HCT116 (cell line): ENCODE data around the gene CYP2A6. TPM values are rescaled to one million over a fixed set of nuclear protein-coding genes. Genes with fewer than 3 reads are reported as not detected.
"Not testable (repeated sequence)": the region's sequence is repeated elsewhere in the genome, so short reads cannot be mapped to it uniquely, and the experiment has no call there.

ENCODE experiments used
- ATAC-seq: fragments of 200-7000 bp; cut with Tn5 transposase; 2 replicates; pipeline ENCODE4 v1.9.1; 2020; ENCODE audit warnings: mild to moderate bottlenecking, moderate library complexity
- BruUV-seq: library from RNA; stranded (reverse); fragments of 400-500 nt; replicated peaks from 2 replicates; lab custom pipeline; 2021; lab: Mats Ljungman, UMichigan
- CTCF ChIA-PET: fragments of 300-600 bp; sonication (Branson Sonifier 250); formaldehyde crosslinking; loops from one replicate; lab custom pipeline; 2021; ENCODE audit warnings: antibody characterized with exemption; lab: Charles Lee
- POLR2A ChIA-PET: fragments of 300-600, 350-600 bp; sonication (Branson Sonifier 250); formaldehyde crosslinking; loops from one replicate; lab custom pipeline; 2021; ENCODE audit warnings: antibody characterized with exemption; lab: Charles Lee
- RAD21 ChIA-PET, 2 experiments: fragments of 300-600 bp; sonication (Branson Sonifier 250); formaldehyde crosslinking; loops; one replicate each; lab custom pipeline; 2023; ENCODE audit warnings: low total read pairs in 2 of 2; ENCODE audit not compliant: uncharacterized antibody in 2 of 2, unreplicated experiment in 2 of 2, low non-redundant PET in 1 of 2; lab: Charles Lee
- DNase-seq: peaks from one replicate; pipeline ENCODE4 v3.0.0-alpha.2; 2010; ENCODE audit warnings: low read depth, low spot score
- H2AFZ ChIP-seq: fragments of 200-600 bp; shearing (Covaris generic), sonication (generic); 2 replicates; pipeline ENCODE4 v1.6.1; 2017; ENCODE audit warnings: low read depth, mixed run types, mixed read lengths, antibody characterized with exemption, low read length; ENCODE audit not compliant: poor library complexity, severe bottlenecking
- H3K27ac ChIP-seq: 2 replicates; pipeline ENCODE4 v1.5.1; 2012; ENCODE audit warnings: low read depth, low read length
- H3K27me3 ChIP-seq: fragments of 200-600 bp; sonication (generic); 2 replicates; pipeline ENCODE4 v1.6.1; 2016; ENCODE audit warnings: mixed run types, low read length, mixed read lengths; ENCODE audit not compliant: insufficient read depth
- H3K36me3 ChIP-seq, 2 experiments: fragments of 200-500 bp in 1 of 2; fragments of 200-600 bp in 1 of 2; sonication (Bioruptor generic) in 1 of 2; sonication (generic) in 1 of 2; 2 replicates each; pipeline versions ENCODE4 v1.5.1 to v1.6.1; 2014 to 2016; ENCODE audit warnings: low read length in 2 of 2, inconsistent platforms in 1 of 2, mixed read lengths in 1 of 2, mixed run types in 1 of 2; ENCODE audit not compliant: insufficient read depth in 2 of 2, control insufficient read depth in 1 of 2
- H3K4me1 ChIP-seq, 2 experiments: fragments of 200-600 bp in 1 of 2; sonication (generic) in 1 of 2; 2 replicates each; pipeline versions ENCODE4 v1.5.1 to v1.6.1; 2012 to 2017; ENCODE audit warnings: low read length in 2 of 2, inconsistent platforms in 1 of 2, mild to moderate bottlenecking in 1 of 2, mixed read lengths in 1 of 2, mixed run types in 1 of 2, moderate library complexity in 1 of 2; ENCODE audit not compliant: insufficient read depth in 2 of 2, control insufficient read depth in 1 of 2
- H3K4me2 ChIP-seq: fragments of 200-600 bp; sonication (generic); 2 replicates; pipeline ENCODE4 v1.6.1; 2017; ENCODE audit warnings: mixed run types, low read length, mixed read lengths
- H3K4me3 ChIP-seq, 2 experiments: fragments of 200-600 bp in 1 of 2; sonication (generic) in 1 of 2; replicated peaks in 1 of 2; 2 replicates each; pipeline ENCODE4 v1.5.1; 2011 to 2016; ENCODE audit warnings: low read length in 2 of 2, control low read depth in 1 of 2, low read depth in 1 of 2, mild to moderate bottlenecking in 1 of 2, mixed read lengths in 1 of 2, mixed run types in 1 of 2
- H3K79me2 ChIP-seq: fragments of 200-600 bp; sonication (generic); 2 replicates; pipeline ENCODE4 v1.6.1; 2017; ENCODE audit warnings: mild to moderate bottlenecking, mixed run types, low read length, moderate library complexity, mixed read lengths; ENCODE audit not compliant: insufficient read depth
- H3K9ac ChIP-seq: fragments of 200-600 bp; sonication (generic); 2 replicates; pipeline ENCODE4 v1.6.1; 2016; ENCODE audit warnings: low read length, mixed read lengths
- H3K9me2 ChIP-seq: fragments of 200-600 bp; sonication (generic), shearing (Covaris generic); 2 replicates; pipeline ENCODE4 v1.6.1; 2017; ENCODE audit warnings: mixed run types, mild to moderate bottlenecking, moderate library complexity; ENCODE audit not compliant: insufficient read depth
- H3K9me3 ChIP-seq, 2 experiments: fragments of 200-500 bp in 1 of 2; fragments of 200-600 bp in 1 of 2; sonication (Bioruptor generic) in 1 of 2; sonication (generic) in 1 of 2; 2 replicates each; pipeline ENCODE4 v1.6.1; 2014 to 2017; ENCODE audit warnings: low read length in 2 of 2, mixed read lengths in 2 of 2, inconsistent platforms in 1 of 2, low read depth in 1 of 2, mild to moderate bottlenecking in 1 of 2, mixed run types in 1 of 2, moderate library complexity in 1 of 2; ENCODE audit not compliant: control insufficient read depth in 1 of 2, insufficient read depth in 1 of 2
- H4K20me1 ChIP-seq: fragments of 200-600 bp; sonication (generic), shearing (Covaris generic); 2 replicates; pipeline ENCODE4 v1.6.1; 2017; ENCODE audit warnings: mixed run types, mild to moderate bottlenecking, moderate library complexity; ENCODE audit not compliant: insufficient read depth
- CEBPB ChIP-seq: IDR thresholded peaks from 2 replicates; pipeline ENCODE4 v1.6.1; 2012; ENCODE audit warnings: low read depth
- ELF1 ChIP-seq: IDR thresholded peaks from 2 replicates; pipeline ENCODE4 v1.6.1; 2012; ENCODE audit warnings: low read depth, borderline replicate concordance
- EZH2 ChIP-seq: fragments of 200-600 bp; sonication (generic); IDR thresholded peaks from 2 replicates; pipeline ENCODE4 v1.6.1; 2017; ENCODE audit warnings: antibody characterized with exemption, mixed run types
- EZH2phosphoT487 ChIP-seq: fragments of 200-600 bp; IDR thresholded peaks from 2 replicates; pipeline ENCODE4 v1.6.1; 2018; ENCODE audit warnings: antibody characterized with exemption, borderline replicate concordance
- FOSL1 ChIP-seq: IDR thresholded peaks from 2 replicates; pipeline ENCODE4 v1.6.1; 2012; ENCODE audit warnings: low read depth
- JUND ChIP-seq: IDR thresholded peaks from 2 replicates; pipeline ENCODE4 v1.6.1; 2012
- POLR2AphosphoS5 ChIP-seq: IDR thresholded peaks from 2 replicates; pipeline ENCODE4 v1.6.1; 2011; ENCODE audit warnings: mild to moderate bottlenecking, low read depth, low read length, moderate library complexity
- RAD21 ChIP-seq: IDR thresholded peaks from 2 replicates; pipeline ENCODE4 v1.6.1; 2012; ENCODE audit warnings: low read depth, mild to moderate bottlenecking
- SIN3A ChIP-seq: IDR thresholded peaks from 2 replicates; pipeline ENCODE4 v1.6.1; 2012; ENCODE audit warnings: low read depth
- SP1 ChIP-seq: IDR thresholded peaks from 2 replicates; pipeline ENCODE4 v1.6.1; 2012; ENCODE audit warnings: low read depth
- SRF ChIP-seq: IDR thresholded peaks from 2 replicates; pipeline ENCODE4 v1.6.1; 2012; ENCODE audit warnings: low read depth
- YY1 ChIP-seq: IDR thresholded peaks from 2 replicates; pipeline ENCODE4 v1.6.1; 2011; ENCODE audit warnings: low read length, low read depth, moderate library complexity, mild to moderate bottlenecking; ENCODE audit not compliant: insufficient replicate concordance; ENCODE audit errors: extremely low read depth
- ZNF274 ChIP-seq: fragments of 200-500 bp; sonication (Bioruptor generic); IDR thresholded peaks from 2 replicates; pipeline ENCODE4 v1.6.1; 2014; ENCODE audit warnings: mild to moderate bottlenecking, low read depth, low read length, inconsistent platforms
- intact Hi-C: fragments of 100-400 bp; cut with micrococcal nuclease; formaldehyde crosslinking; loops from 2 replicates; pipeline ENCODE4 v1.10.0; 2022
- total RNA-seq: library from RNA; stranded (reverse); gene quantifications from one replicate; pipeline ENCODE4 v1.2.1, GENCODE V29; 2021; ENCODE audit not compliant: unreplicated experiment
- TF ChIP-seq, protein P1 (sequence below), 3 experiments: fragments of 200-600 bp in 1 of 3; sonication (generic) in 1 of 3; IDR thresholded peaks in 2 of 3; conservative IDR thresholded peaks in 1 of 3; 2 replicates each; pipeline ENCODE4 v1.5.1; 2012 to 2017; ENCODE audit warnings: low read depth in 2 of 3, low read length in 2 of 3, antibody characterized with exemption in 1 of 3, borderline replicate concordance in 1 of 3, control low read depth in 1 of 3, mild to moderate bottlenecking in 1 of 3, mixed read lengths in 1 of 3, mixed run types in 1 of 3, moderate library complexity in 1 of 3; ENCODE audit not compliant: insufficient read depth in 1 of 3
- TF ChIP-seq, protein P2 (sequence below): IDR thresholded peaks from 2 replicates; pipeline ENCODE4 v1.6.1; 2012

Gene CYP2A6
- total RNA-seq, 1 experiment from 2014 or later = 0.57 TPM

DNA sequence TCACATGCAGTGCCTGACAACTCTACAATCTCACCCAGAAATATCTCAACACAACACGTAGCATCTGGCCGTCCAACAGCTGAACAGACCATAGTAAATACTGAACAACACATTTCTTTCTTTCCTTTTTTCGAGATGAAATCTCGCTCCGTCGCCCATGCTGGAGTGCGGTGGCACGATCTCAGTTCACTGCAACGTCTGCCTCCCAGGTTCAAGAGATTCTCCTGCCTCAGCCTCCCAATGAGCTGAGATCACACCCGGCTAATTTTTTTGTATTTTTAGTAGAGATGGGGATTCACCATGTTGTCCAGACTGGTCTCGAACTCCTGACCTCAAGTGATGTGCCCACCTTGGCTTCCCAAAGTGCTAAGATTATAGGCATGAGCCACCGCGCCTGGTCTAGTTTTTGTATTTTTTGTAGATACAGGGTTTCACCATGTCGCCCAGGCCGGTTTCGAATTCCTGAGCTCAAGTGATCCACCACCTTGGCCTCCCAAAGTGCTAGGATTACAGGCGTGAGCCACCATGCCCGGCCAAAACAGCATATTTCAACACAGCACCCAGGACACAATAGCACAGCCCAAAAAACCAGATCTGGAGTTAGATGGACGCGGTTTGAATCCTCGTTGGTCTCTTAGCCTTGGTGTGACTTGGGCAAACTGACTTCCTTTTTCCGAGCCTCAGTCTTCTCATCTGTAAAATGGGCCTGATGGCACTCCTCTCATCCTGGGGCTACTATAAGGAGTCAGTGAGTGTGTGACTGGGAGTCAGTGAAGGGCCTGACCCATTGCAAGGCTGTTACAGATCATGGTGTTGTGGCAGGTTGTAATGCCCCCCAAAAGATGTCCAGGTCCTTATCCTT, 22.6 kb downstream of the CYP2A6 start:
- no peak for TF ChIP-seq YY1
- no peak for TF ChIP-seq POLR2AphosphoS5
- TF ChIP-seq SIN3A = no peak
- TF ChIP-seq ZNF274 = no peak
- no peak for TF ChIP-seq CEBPB
- no peak for TF ChIP-seq EZH2
- no peak for TF ChIP-seq JUND
- no peak for TF ChIP-seq ELF1
- TF ChIP-seq SP1 = no peak
- TF ChIP-seq FOSL1 = no peak
- no peak for TF ChIP-seq SRF
- no peak for TF ChIP-seq EZH2phosphoT487
- TF ChIP-seq RAD21 = no peak
- TF ChIP-seq, protein P1, sequence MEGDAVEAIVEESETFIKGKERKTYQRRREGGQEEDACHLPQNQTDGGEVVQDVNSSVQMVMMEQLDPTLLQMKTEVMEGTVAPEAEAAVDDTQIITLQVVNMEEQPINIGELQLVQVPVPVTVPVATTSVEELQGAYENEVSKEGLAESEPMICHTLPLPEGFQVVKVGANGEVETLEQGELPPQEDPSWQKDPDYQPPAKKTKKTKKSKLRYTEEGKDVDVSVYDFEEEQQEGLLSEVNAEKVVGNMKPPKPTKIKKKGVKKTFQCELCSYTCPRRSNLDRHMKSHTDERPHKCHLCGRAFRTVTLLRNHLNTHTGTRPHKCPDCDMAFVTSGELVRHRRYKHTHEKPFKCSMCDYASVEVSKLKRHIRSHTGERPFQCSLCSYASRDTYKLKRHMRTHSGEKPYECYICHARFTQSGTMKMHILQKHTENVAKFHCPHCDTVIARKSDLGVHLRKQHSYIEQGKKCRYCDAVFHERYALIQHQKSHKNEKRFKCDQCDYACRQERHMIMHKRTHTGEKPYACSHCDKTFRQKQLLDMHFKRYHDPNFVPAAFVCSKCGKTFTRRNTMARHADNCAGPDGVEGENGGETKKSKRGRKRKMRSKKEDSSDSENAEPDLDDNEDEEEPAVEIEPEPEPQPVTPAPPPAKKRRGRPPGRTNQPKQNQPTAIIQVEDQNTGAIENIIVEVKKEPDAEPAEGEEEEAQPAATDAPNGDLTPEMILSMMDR (IDR thresholded peaks at IDR 0.05 in 2 of 3, conservative IDR thresholded peaks at IDR 0.05 in 1 of 3; ENCODE audit: borderline replicate concordance in 1 of 3, insufficient read depth in 1 of 3, low read depth in 2 of 3, low read length in 2 of 3) = no peak
- TF ChIP-seq, protein P2, sequence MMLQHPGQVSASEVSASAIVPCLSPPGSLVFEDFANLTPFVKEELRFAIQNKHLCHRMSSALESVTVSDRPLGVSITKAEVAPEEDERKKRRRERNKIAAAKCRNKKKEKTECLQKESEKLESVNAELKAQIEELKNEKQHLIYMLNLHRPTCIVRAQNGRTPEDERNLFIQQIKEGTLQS = no peak
- TF ChIP-seq, all 23 proteins: peak for 0
- DNase-seq (no peak), ATAC-seq (no peak)
- H2AFZ ChIP-seq = no peak overlapping the region
- ChIA-PET CTCF (interaction anchor here (1.6 kb wide), 1 partner anchor 8 kb away, joined by 4 read pairs; no protein-coding TSS in a partner anchor), RAD21 (no interaction called here), POLR2A (interaction anchor here (0.8 kb wide), 1 partner anchor 10 kb away, joined by 4 read pairs; no protein-coding TSS in a partner anchor)
- BruUV-seq = no TSS peak
- no peaks in the 10 kb centered on the region for H3K79me2 ChIP-seq
- intact Hi-C loops = no loop called here
- H3K9me2 ChIP-seq = no peaks in the 10 kb centered on the region
- H3K4me2 ChIP-seq = no peak overlapping the region
- no peaks in the 10 kb centered on the region for H3K27me3 ChIP-seq
- no peaks in the 10 kb centered on the region for H3K36me3 ChIP-seq
- H3K4me1 ChIP-seq = peaks cover 12 to 13% of the 10 kb centered on the region in 2 experiments
- H3K4me3 ChIP-seq = no peak overlapping the region
- no peaks in the 10 kb centered on the region for H3K9me3 ChIP-seq
- H4K20me1 ChIP-seq = no peaks in the 10 kb centered on the region
- no peak overlapping the region for H3K9ac ChIP-seq
- no peak overlapping the region for H3K27ac ChIP-seq

DNA sequence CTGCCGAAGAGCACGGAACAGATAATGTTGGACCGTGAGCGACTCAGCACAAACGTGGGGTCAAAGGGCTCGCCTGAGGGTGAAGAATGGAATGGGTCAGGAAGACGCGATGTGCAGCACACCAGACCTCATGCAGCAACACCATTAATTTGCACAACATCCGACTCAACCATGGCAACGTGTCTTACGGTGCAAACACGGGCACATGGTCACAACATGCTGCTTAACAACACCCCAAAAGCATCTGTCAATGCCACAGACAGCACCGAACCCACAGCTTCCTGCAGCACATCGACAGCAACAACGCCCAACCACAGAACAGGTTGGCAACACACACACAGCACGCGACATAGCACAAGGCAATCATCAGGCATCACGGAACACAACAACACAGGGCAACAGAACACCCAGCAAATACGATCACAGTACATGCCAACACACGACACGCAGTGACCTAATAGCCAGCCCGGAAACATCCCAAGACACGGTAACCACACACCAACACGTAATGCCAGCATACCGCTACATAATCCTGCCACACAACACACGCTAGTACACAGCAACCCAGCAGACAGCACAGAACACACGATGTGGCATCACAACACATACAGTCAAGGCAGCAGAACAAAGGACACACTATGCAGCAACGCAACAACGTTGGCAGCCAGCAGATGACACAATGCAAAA, 23.4 kb downstream of the CYP2A6 start:
- BruUV-seq, H4K20me1 ChIP-seq, H3K9me3 ChIP-seq, RAD21 ChIA-PET, H3K4me3 ChIP-seq, H3K36me3 ChIP-seq, H3K4me2 ChIP-seq, intact Hi-C loops, H3K27me3 ChIP-seq, CTCF ChIA-PET, H3K4me1 ChIP-seq, H3K9me2 ChIP-seq, H2AFZ ChIP-seq, H3K79me2 ChIP-seq, DNase-seq, POLR2A ChIA-PET, H3K27ac ChIP-seq, ATAC-seq, H3K9ac ChIP-seq: not testable (repeated sequence)
